Measurements from ENCODE around the gene SDK1. TPM values are rescaled to one million over a fixed set of nuclear protein-coding genes. Genes with fewer than 3 reads are reported as not detected.
A peak's percentile ranks its signal among the peaks of the same experiment; 100 is the strongest.

SDK1 gene
- total RNA-seq, 1 donor: 0.43 TPM

DNA sequence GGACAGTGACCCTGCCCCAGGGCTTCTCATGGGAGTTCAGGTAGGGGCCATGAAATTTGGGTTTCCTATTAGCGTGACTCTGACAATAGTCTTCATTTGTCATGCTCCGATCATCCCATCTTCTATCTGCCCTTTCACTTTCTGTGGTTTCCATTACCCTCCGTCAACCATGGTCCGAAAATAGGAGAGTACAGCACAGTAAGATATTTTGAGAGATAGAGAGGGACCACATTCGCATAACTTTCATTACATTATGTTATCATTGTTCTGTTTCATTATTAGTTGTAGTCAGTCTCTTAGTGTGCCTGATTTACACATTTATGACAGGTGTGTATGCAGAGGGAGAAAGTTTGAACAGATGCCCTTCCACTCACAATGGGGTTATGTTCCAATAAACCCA lies 649.2 kb downstream of the SDK1 start:
- TF ChIP-seq, protein P1, sequence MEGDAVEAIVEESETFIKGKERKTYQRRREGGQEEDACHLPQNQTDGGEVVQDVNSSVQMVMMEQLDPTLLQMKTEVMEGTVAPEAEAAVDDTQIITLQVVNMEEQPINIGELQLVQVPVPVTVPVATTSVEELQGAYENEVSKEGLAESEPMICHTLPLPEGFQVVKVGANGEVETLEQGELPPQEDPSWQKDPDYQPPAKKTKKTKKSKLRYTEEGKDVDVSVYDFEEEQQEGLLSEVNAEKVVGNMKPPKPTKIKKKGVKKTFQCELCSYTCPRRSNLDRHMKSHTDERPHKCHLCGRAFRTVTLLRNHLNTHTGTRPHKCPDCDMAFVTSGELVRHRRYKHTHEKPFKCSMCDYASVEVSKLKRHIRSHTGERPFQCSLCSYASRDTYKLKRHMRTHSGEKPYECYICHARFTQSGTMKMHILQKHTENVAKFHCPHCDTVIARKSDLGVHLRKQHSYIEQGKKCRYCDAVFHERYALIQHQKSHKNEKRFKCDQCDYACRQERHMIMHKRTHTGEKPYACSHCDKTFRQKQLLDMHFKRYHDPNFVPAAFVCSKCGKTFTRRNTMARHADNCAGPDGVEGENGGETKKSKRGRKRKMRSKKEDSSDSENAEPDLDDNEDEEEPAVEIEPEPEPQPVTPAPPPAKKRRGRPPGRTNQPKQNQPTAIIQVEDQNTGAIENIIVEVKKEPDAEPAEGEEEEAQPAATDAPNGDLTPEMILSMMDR (IDR thresholded peaks at IDR 0.05; ENCODE audit: insufficient read depth, low read depth, low read length): no peak
- DNase-seq (ENCODE audit: low read depth): no peak

DNA sequence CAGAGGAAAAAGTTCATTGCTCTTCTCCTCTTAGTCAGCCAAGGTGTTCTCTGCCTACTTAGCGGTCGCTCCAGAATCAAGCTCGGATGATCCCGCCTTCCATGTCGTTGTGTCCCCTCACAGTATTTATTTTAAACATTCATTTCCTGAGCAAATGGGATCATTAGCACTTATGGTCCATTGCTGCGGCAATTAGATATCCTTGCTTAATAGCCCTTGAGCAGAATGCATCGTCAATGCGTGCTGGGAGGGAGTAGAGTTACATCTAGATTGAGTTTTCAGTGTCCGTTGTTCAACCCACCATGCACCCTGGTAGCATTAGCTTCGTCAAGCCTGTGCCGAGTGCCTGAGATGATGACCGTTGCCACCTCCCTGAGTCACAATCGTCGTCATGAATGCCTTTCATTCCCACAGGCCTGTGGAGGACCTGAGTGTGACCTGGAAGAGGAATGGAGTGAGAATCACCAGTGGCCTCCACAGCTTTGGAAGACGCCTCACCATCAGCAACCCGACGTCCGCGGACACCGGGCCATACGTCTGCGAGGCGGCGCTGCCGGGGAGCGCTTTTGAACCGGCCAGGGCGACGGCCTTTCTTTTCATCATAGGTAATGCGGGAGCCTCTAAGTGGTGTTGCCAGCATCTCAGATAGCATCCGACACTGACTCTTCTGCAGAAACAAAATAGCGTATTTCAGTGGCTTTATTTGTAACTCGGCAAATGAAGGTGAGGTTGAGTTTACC lies 650.4 kb downstream of the SDK1 start:
- H3K4me3 ChIP-seq (ENCODE audit: low read depth, low read length): no peak overlapping the region
- TF ChIP-seq, protein P1 (IDR thresholded peaks at IDR 0.05; ENCODE audit: insufficient read depth, low read depth, low read length): no peak
- no peak for DNase-seq (ENCODE audit: low read depth)

More for the DNA sequence above, 649.2 kb downstream of the SDK1 start:
- no peak overlapping the region for H3K4me3 ChIP-seq (ENCODE audit: low read depth, low read length)

DNA sequence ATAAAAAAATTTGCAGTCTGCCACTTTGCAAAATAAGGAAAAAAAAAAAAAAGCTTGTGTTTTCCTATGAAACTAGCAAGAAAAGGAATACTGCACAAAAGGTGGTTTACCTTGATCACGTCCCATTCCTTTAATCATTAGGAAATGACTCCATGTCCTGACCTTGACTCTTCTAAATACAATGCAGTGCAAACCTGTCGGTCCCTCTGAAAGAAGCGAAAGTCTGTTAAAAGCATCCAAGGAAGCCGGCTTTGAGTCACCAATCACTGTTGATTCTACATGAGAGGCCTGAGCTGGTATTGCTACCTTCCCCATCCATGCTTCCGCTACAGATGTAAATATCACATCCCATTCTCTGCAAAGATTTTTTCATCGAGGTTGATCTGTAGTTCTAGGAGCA lies 652.1 kb downstream of the SDK1 start:
- H3K4me3 ChIP-seq (ENCODE audit: low read depth, low read length): no peak overlapping the region
- TF ChIP-seq, protein P1 (IDR thresholded peaks at IDR 0.05; ENCODE audit: insufficient read depth, low read depth, low read length): no peak
- no peak for DNase-seq (ENCODE audit: low read depth)

DNA sequence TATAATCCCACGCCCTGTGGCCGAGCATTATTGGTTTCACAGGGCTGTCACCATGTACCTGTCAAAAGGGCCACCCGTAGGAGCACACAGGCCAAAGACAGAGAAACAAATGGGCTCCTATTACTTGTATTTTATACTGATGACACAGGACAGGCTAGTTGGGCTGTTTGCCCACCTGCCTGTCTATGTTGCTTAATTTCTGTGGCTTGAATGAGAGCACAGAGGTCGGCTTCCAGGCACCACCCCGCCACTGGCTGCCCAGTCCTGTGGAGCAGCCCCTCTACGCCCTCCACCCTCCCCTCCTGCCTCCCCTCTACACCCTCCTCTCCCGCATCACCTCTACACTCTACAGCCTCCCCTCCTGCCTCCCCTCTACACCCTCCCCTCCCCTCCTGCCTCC lies 652.9 kb downstream of the SDK1 start:
- no peak for DNase-seq (ENCODE audit: low read depth)
- H3K4me3 ChIP-seq (ENCODE audit: low read depth, low read length): no peak overlapping the region
- TF ChIP-seq, protein P1 (IDR thresholded peaks at IDR 0.05; ENCODE audit: insufficient read depth, low read depth, low read length): no peak

DNA sequence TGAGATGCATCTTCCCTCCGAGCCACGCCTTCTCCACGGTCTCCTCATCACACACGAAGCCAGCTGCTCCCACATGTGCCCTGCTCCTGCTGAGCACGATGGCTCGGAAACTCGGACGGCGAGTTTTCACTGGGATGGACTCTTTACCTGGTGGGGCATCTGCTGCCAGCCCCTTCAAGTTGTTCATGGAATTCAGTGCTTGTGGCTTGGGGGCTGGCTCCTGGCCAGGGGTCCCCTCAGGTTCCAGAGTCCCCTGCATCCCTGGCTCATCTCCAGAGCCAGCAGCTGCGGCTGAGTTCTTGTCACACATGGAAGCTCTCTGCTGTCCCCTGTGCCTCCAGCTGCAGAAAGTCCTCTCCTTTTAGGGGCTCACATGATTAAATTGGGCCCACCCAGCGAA lies 654.0 kb downstream of the SDK1 start:
- TF ChIP-seq, protein P1 (IDR thresholded peaks at IDR 0.05; ENCODE audit: insufficient read depth, low read depth, low read length): no peak
- no peak overlapping the region for H3K4me3 ChIP-seq (ENCODE audit: low read depth, low read length)
- DNase-seq (ENCODE audit: low read depth): no peak

DNA sequence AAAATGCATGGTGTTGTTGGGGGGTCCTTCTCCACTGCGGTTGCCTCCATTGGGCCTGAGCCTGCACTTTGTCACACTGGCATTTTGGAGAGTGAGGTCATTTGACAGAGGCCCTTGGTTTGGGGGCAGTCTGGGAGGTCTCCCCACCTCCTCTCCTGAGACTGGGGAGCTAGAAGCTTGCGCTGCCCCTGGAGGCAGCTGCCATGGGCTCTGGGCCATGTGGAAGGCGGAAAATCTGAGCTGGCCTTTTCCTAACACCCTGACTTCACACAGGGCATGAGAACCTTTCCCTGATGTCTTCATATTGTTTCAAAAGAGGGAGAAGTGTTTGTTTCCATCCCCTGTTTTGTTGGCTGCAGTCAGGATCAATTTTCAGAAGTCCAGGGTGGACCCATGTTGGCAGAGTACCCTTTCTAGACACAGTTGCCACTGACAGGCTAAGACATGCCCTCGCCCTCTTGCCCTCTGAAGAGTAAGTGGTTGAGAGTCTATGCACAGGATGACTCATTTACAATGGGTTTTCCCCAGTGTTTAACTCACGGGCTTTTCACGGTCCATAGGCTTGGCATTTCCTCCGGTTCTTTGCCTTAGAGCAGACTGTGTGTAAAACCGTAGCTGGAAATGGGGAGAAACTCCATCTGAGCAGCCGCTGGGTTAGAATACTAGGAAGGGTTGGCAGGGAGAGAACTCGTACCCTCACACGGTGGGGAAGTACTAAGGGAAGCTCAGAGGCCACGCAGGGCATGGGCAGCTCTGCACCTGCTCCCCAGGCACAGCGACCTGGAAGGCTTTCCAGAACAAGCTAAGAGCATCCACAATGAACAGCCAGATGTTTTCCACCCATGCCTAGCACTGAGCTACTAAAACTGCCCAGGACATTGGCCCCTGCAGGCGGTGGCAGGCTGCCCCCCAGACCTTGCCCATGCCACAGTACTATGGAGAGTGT lies 655.0 kb downstream of the SDK1 start:
- no peak overlapping the region for H3K4me3 ChIP-seq (ENCODE audit: low read depth, low read length)
- DNase-seq (ENCODE audit: low read depth): peak; percentile 8
- TF ChIP-seq, protein P1 (IDR thresholded peaks at IDR 0.05; ENCODE audit: insufficient read depth, low read depth, low read length): no peak
